Measurements from ENCODE around the gene ARHGAP15. TPM values are rescaled to one million over a fixed set of nuclear protein-coding genes. Genes with fewer than 3 reads are reported as not detected.

The ARHGAP15 gene
- total RNA-seq, 4 donors from 2014 or later, result 7.9 to 32.5 (median 20.7) TPM

GRCh38 chr2:143356336-143356735, 227.1 kb downstream of the ARHGAP15 start:
- TF ChIP-seq CTCF (IDR thresholded peaks at IDR 0.05; ENCODE audit: low read depth), result no peak

GRCh38 chr2:143356736-143357446, 227.7 kb downstream of the ARHGAP15 start:
- no peak for TF ChIP-seq CTCF (IDR thresholded peaks at IDR 0.05; ENCODE audit: low read depth)

- TF ChIP-seq CTCF (IDR thresholded peaks at IDR 0.05; ENCODE audit: low read depth), result no peak
These were observed 228.7 kb downstream of the ARHGAP15 start for GRCh38 chr2:143357966-143358365.

GRCh38 chr2:143361346-143361745, 232.1 kb downstream of the ARHGAP15 start:
- no peak for TF ChIP-seq CTCF (IDR thresholded peaks at IDR 0.05; ENCODE audit: low read depth)

- TF ChIP-seq CTCF (IDR thresholded peaks at IDR 0.05; ENCODE audit: low read depth), result no peak
These were observed 242.4 kb downstream of the ARHGAP15 start for GRCh38 chr2:143371616-143372015.

- no peak for TF ChIP-seq CTCF (IDR thresholded peaks at IDR 0.05; ENCODE audit: low read depth)
These were observed 246.2 kb downstream of the ARHGAP15 start for GRCh38 chr2:143375384-143375880.

- TF ChIP-seq CTCF (IDR thresholded peaks at IDR 0.05; ENCODE audit: low read depth), result no peak
These were observed 249.8 kb downstream of the ARHGAP15 start for GRCh38 chr2:143378996-143379395.
